ENCODE results near the gene SIRT2.
"Not testable (repeated sequence)": the region's sequence is repeated elsewhere in the genome, so short reads cannot be mapped to it uniquely, and the experiment has no call there.

The SIRT2 gene

GRCh38 chr19:38899447-38900201 lies at the start of gene SIRT2, which contains the start of gene NFKBIB:
Gene SIRT2 (minus strand): TSS chr19:38899618. CDS start chr19:38899521, 97 bp downstream.
Gene NFKBIB (plus strand): TSS chr19:38899969. CDS start chr19:38900033, 64 bp downstream.
- peaks cover 52% of the 10 kb centered on the region for H3K36me3 Mint-ChIP-seq (ENCODE audit: low read depth)
- H3K27me3 Mint-ChIP-seq, result no peaks in the 10 kb centered on the region
- H3K9me3 Mint-ChIP-seq, result no peaks in the 10 kb centered on the region
- peak within 1 kb of the TSS; percentile 89 for H3K27ac Mint-ChIP-seq
- H3K4me3 Mint-ChIP-seq, result peak within 1 kb of the TSS; percentile 90
- H3K4me1 Mint-ChIP-seq (ENCODE audit: low read depth), result peaks cover 43% of the 10 kb centered on the region
- intact Hi-C loops (cut with micrococcal nuclease), result loop anchor here (1.0 to 5.0 kb wide), 3 partner anchors 31 to 67 kb away; partner anchors contain the start of genes ECH1, MRPS12 and SARS2

DNA sequence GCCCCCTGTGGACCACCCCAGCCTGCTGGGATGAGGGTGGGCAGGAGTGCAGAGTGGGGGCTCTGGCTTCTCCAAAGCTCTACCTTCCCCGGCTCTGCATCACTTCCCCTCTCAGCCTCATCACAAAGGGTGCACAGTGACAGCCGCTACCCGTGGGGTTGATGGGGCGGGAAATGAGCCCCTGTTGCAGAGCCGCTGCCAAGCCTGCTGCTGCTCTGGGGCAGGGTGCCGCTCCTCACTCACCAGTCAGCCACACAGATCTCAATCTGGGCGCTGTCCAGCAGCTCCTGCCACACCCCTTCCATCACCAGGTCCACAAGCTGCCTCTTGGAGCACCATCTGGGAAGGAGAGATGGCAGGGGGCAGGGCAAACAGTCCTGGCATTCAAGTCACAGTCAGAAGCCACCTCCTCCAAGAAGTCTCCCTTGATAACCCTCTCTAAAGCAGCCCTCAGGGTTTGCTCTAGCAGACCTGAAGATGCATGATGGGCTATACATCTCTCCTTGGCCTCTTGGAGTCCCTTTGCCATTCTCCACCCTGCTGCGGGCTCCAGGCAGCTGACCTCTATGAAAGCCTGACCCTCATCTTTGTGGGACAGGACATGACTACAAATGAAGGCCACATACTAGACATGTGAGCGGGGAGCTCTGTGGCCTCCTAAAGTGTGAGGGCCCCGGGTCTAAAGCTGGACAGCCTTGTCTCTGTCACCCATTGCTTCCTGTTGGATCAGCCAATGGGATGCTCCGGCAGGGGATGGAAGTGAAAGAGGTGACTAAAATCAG lies 47.0 kb upstream of the SIRT2 start:
- H3K27ac Mint-ChIP-seq, result no peak overlapping the region
- H3K36me3 Mint-ChIP-seq (ENCODE audit: low read depth), result no peaks in the 10 kb centered on the region
- H3K9me3 Mint-ChIP-seq, result no peaks in the 10 kb centered on the region
- H3K4me1 Mint-ChIP-seq (ENCODE audit: low read depth), result peaks cover 12% of the 10 kb centered on the region
- peaks cover 31% of the 10 kb centered on the region for H3K27me3 Mint-ChIP-seq
- no peak overlapping the region for H3K4me3 Mint-ChIP-seq
- intact Hi-C loops (cut with micrococcal nuclease), result no loop called here

- H3K27me3 Mint-ChIP-seq, result peaks cover 30% of the 10 kb centered on the region
- no peak overlapping the region for H3K27ac Mint-ChIP-seq
- H3K4me3 Mint-ChIP-seq, result no peak overlapping the region
- intact Hi-C loops (cut with micrococcal nuclease), result no loop called here
- H3K4me1 Mint-ChIP-seq (ENCODE audit: low read depth), result peaks cover 12% of the 10 kb centered on the region
- no peaks in the 10 kb centered on the region for H3K9me3 Mint-ChIP-seq
- H3K36me3 Mint-ChIP-seq (ENCODE audit: low read depth), result no peaks in the 10 kb centered on the region
Observed at GRCh38 chr19:38945562-38946228, 46.3 kb upstream of the SIRT2 start.

- no peaks in the 10 kb centered on the region for H3K36me3 Mint-ChIP-seq (ENCODE audit: low read depth)
- H3K4me3 Mint-ChIP-seq, result no peak overlapping the region
- no peaks in the 10 kb centered on the region for H3K9me3 Mint-ChIP-seq
- intact Hi-C loops (cut with micrococcal nuclease), result no loop called here
- peaks cover 11% of the 10 kb centered on the region for H3K4me1 Mint-ChIP-seq (ENCODE audit: low read depth)
- H3K27me3 Mint-ChIP-seq, result peaks cover 27% of the 10 kb centered on the region
- no peak overlapping the region for H3K27ac Mint-ChIP-seq
Observed at GRCh38 chr19:38944981-38945506, 45.6 kb upstream of the SIRT2 start.

DNA sequence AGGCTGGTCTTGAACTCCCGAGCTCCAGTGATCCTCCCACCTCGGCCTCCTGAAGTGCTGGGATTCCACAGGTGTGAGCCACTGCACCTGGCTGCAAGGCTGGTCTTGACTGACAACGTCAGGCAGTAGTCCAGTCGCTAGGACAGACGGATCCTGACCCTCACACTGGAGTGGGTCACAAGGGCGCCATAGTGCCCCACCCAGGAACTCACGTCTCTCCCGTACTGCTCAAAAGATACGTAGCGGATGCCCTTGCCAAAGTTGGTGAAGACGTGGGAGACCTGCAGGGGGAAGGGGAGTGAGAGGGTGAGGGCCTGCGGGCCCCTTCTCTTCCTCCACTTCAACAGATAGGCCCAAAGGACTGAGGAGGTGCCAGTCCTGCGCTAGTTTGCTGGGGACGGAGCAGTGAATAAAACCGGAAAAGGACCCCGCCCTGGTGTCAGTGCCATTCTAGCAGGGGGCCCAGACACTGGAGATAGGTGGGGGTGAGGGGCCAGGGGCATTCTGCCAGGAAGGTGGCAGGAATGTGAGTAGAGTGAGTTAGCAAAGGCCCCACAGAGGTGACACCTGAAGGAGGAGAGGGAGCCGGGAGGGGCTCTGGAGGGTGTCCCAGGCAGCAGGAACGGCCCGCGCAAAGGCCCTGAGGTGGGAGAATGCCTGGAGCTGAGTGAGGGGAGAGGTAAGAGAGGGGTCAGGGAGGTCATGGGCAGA lies 43.2 kb upstream of the SIRT2 start:
- peaks cover 12% of the 10 kb centered on the region for H3K4me1 Mint-ChIP-seq (ENCODE audit: low read depth)

DNA sequence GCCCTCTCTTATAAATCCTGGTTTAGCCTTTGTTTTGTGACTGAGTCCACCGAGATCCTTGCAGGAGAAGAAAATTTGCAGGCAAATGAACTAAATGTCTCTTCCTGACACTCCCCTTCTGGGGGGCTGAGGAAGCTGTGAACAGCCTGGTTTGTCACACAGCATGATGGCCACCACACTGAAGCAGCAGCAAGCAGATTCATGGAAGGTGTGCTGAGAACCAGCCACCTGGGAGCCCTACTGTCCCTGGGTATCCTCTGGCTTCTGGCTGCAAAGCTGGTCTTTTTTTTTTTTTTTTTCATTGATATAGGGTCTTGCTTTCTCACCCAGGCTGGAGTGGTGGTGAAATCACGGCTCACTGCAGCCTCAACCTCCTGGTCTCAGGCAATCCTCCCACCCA lies 42.6 kb upstream of the SIRT2 start:
- Mint-ChIP-seq H3K27ac (no peak overlapping the region), H3K4me3 (no peak overlapping the region)
- intact Hi-C loops (cut with micrococcal nuclease), result no loop called here

More for the DNA sequence above, 43.2 kb upstream of the SIRT2 start:
- Mint-ChIP-seq H3K4me3 (no peak overlapping the region), H3K9me3 (no peaks in the 10 kb centered on the region), H3K36me3 (ENCODE audit: low read depth) (no peaks in the 10 kb centered on the region), H3K27me3 (peaks cover 21% of the 10 kb centered on the region), H3K27ac (no peak overlapping the region)
- intact Hi-C loops (cut with micrococcal nuclease), result no loop called here

DNA sequence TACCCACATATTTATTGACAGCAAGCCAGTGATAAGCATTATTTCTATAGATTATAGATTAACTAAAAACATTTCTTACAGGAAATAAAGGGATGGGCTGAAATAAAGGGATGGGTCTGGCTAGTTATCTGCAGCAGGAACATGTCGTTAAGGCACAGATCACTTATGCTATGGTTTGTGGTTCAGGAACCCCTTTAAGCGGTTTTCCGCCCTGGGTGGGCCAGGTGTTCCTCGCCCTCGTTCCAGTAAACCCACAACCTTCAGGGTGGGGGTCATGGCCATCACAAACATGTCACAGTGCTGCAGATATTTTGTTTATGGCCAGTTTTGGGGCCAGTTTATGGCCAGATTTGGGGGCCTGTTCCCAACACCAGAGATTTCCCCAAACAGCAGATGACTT lies 42.0 kb upstream of the SIRT2 start:
- H3K36me3 Mint-ChIP-seq (ENCODE audit: low read depth); H3K27ac Mint-ChIP-seq; H3K9me3 Mint-ChIP-seq; H3K4me3 Mint-ChIP-seq; intact Hi-C loops (cut with micrococcal nuclease): not testable (repeated sequence)
- H3K4me1 Mint-ChIP-seq (ENCODE audit: low read depth), result peaks cover 12% of the 10 kb centered on the region
- peaks cover 19% of the 10 kb centered on the region for H3K27me3 Mint-ChIP-seq

More for the DNA sequence above, 42.6 kb upstream of the SIRT2 start:
- no peaks in the 10 kb centered on the region for H3K9me3 Mint-ChIP-seq
- peaks cover 19% of the 10 kb centered on the region for H3K27me3 Mint-ChIP-seq
- H3K4me1 Mint-ChIP-seq (ENCODE audit: low read depth), result peaks cover 12% of the 10 kb centered on the region
- no peaks in the 10 kb centered on the region for H3K36me3 Mint-ChIP-seq (ENCODE audit: low read depth)

DNA sequence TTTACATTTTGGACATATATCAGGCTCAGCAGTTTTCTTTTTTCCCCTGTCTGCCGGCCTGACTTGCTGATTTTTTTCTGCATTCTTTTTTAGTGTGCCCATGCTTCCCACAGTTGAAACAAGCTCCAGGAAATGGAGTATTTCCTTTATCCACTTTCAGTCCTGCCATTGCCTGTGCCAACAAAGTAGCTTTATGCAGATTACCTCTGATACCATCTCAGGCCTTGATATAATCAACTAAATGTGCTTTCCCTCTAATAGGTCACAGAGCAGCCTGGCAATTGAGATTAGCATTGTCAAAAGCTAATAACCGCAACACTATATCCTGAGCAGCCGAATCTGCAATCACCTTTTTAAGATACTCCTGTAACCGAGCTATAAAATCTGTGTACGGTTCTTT lies 40.5 kb upstream of the SIRT2 start:
- Mint-ChIP-seq H3K4me1 (ENCODE audit: low read depth) (peaks cover 12% of the 10 kb centered on the region), H3K27ac (no peak overlapping the region), H3K27me3 (peaks cover 17% of the 10 kb centered on the region), H3K36me3 (ENCODE audit: low read depth) (peaks cover 3% of the 10 kb centered on the region), H3K4me3 (no peak overlapping the region), H3K9me3 (peaks cover 7% of the 10 kb centered on the region)
- intact Hi-C loops (cut with micrococcal nuclease), result loop anchor here (10.0 kb wide), 1 partner anchor 395 kb away; no protein-coding TSS in a partner anchor

DNA sequence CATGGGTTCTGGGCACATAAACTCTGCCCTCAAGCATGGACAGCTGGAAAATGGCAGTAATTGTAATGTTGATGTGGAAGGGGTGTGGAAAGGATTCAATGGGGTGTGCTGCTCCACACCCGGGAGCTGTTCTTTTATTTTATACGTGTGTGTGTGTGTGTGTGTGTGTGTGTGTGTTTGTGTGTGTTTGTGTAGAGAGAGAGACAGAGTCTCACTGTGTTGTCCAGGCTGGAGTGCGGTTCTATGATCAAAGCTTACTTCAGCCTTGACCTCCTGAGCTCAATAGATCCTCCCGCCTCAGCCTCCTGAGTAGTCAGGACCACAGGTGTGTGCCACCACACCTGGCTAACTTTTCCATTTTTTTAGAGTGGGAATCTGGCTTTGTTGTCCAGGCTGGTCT lies 34.1 kb upstream of the SIRT2 start:
- peaks cover 15% of the 10 kb centered on the region for H3K9me3 Mint-ChIP-seq
- intact Hi-C loops (cut with micrococcal nuclease), result loop anchor here (5.0 to 10.0 kb wide), 3 partner anchors 206 to 531 kb away; partner anchors contain the start of gene FAM98C

GRCh38 chr19:38932425-38933179 lies 33.2 kb upstream of the SIRT2 start:
- H3K27ac Mint-ChIP-seq, result no peak overlapping the region
- peaks cover 15% of the 10 kb centered on the region for H3K9me3 Mint-ChIP-seq
- intact Hi-C loops (cut with micrococcal nuclease), result loop anchor here (5.0 to 10.0 kb wide), 3 partner anchors 205 to 530 kb away; partner anchors contain the start of gene FAM98C
- peaks cover 39% of the 10 kb centered on the region for H3K4me1 Mint-ChIP-seq (ENCODE audit: low read depth)
- H3K36me3 Mint-ChIP-seq (ENCODE audit: low read depth), result peaks cover 60% of the 10 kb centered on the region
- H3K27me3 Mint-ChIP-seq, result no peaks in the 10 kb centered on the region
- no peak overlapping the region for H3K4me3 Mint-ChIP-seq

More for the DNA sequence above, 34.1 kb upstream of the SIRT2 start:
- H3K27me3 Mint-ChIP-seq, result no peaks in the 10 kb centered on the region
- H3K36me3 Mint-ChIP-seq (ENCODE audit: low read depth), result peaks cover 51% of the 10 kb centered on the region
- H3K4me1 Mint-ChIP-seq (ENCODE audit: low read depth), result peaks cover 35% of the 10 kb centered on the region
- no peak overlapping the region for H3K27ac Mint-ChIP-seq
- no peak overlapping the region for H3K4me3 Mint-ChIP-seq

- Mint-ChIP-seq H3K36me3 (ENCODE audit: low read depth) (peaks cover 65% of the 10 kb centered on the region), H3K9me3 (peaks cover 15% of the 10 kb centered on the region), H3K4me3 (peak overlapping the region; percentile 91), H3K4me1 (ENCODE audit: low read depth) (peaks cover 39% of the 10 kb centered on the region), H3K27ac (peak overlapping the region; percentile 94), H3K27me3 (no peaks in the 10 kb centered on the region)
- intact Hi-C loops (cut with micrococcal nuclease), result loop anchor here (5.0 to 10.0 kb wide), 3 partner anchors 204 to 529 kb away; partner anchors contain the start of gene FAM98C
Observed at GRCh38 chr19:38931521-38931793, 32.0 kb upstream of the SIRT2 start.

DNA sequence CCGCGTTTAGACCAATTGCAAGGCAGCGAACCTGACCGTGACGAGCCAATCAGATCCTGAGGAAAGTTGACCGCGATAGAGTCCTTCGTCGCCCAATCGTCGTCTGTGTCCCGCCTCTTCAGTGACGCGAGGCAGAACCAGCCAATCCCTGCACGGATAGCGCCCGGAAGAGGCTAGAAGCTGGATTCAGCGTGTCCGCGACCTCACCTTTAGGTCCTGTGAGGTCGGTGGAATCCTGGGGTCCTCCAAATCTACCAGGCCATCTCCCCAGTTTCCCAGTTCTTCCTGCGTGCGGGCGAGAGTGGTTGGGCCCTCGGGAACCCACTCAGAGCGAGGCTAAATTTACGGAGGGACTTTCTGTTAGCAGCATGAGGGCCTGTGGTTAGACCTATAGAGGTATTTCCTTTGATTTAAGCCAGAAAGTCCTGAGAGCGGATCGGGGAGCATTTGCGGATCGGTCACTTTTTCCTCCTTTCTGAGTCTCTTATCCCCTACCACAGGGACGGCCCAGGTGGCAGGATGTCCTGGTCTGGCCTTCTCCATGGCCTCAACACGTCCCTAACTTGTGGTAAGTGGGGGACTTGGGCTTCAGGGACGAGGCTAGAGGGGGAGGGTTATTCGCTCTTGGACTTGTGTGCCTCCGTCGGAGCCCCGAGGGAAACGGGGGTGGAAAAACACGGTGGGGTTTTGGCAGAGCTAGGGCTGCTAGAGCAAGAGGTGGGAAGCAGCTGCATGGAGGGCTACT lies 31.5 kb upstream of the SIRT2 start, which contains the start of gene MRPS12:
Gene MRPS12, plus strand, starts transcription at position 169 of the 745 bp plus-strand sequence. Its CDS starts 351 bp downstream, at position 520.
- no peaks in the 10 kb centered on the region for H3K27me3 Mint-ChIP-seq
- H3K9me3 Mint-ChIP-seq, result peaks cover 15% of the 10 kb centered on the region
- peaks cover 70% of the 10 kb centered on the region for H3K36me3 Mint-ChIP-seq (ENCODE audit: low read depth)
- intact Hi-C loops (cut with micrococcal nuclease), result loop anchor here (1.0 to 10.0 kb wide), 4 partner anchors 32 to 529 kb away; partner anchors contain the start of genes FAM98C, NFKBIB and SIRT2
- H3K4me3 Mint-ChIP-seq, result peak within 1 kb of the TSS; percentile 91
- H3K27ac Mint-ChIP-seq, result peak within 1 kb of the TSS; percentile 94
- peaks cover 39% of the 10 kb centered on the region for H3K4me1 Mint-ChIP-seq (ENCODE audit: low read depth)
